Prostate gland (tissue), 2 donors: ENCODE results near the gene HLTF.

ENCODE experiments used
- CTCF ChIP-seq, 4 experiments: fragments of 200-600 bp in 2 of 4; fragments of 450-650 bp in 2 of 4; sonication (generic) in 2 of 4; IDR thresholded peaks; 1 replicate in 3 of 4; 2 replicates in 1 of 4; pipeline ENCODE4 v1.5.1; 2016 to 2019; ENCODE audit warnings: antibody characterized with exemption in 4 of 4, mild to moderate bottlenecking in 2 of 4, moderate library complexity in 2 of 4
- POLR2A ChIP-seq: fragments of 450-650 bp; IDR thresholded peaks from one replicate; pipeline ENCODE4 v1.6.1; 2016; ENCODE audit warnings: antibody characterized with exemption, mild to moderate bottlenecking
- POLR2AphosphoS5 ChIP-seq: sonication (generic); formaldehyde crosslinking; IDR thresholded peaks from one replicate; pipeline ENCODE4 v1.6.1; 2017; ENCODE audit warnings: antibody characterized with exemption

GRCh38 chr3:148992635-148993255 is 93.6 kb downstream of the HLTF start:
- TF ChIP-seq CTCF (IDR thresholded peaks at IDR 0.05) (no peak), POLR2AphosphoS5 (no peak), POLR2A (no peak)
